ENCODE data around the gene MYO3B.

GRCh38 chr2:170359466-170359865 lies 181.5 kb downstream of the MYO3B start:
- TF ChIP-seq YY1 (IDR thresholded peaks at IDR 0.05; ENCODE audit: low read depth) (no peak), CEBPB (IDR thresholded peaks at IDR 0.05) (no peak), FOXM1 (IDR thresholded peaks at IDR 0.05; ENCODE audit: borderline replicate concordance, low read depth) (no peak), ZBTB7A (IDR thresholded peaks at IDR 0.05; ENCODE audit: low read depth) (no peak), RAD21 (IDR thresholded peaks at IDR 0.05; ENCODE audit: low read depth) (no peak), EP300 (IDR thresholded peaks at IDR 0.05; ENCODE audit: borderline replicate concordance) (no peak), USF1 (IDR thresholded peaks at IDR 0.05) (no peak), TAF1 (IDR thresholded peaks at IDR 0.05; ENCODE audit: low read depth) (no peak), MAX (IDR thresholded peaks at IDR 0.05) (no peak), TCF12 (IDR thresholded peaks at IDR 0.05; ENCODE audit: low read depth) (no peak), REST (IDR thresholded peaks at IDR 0.05; ENCODE audit: low read depth) (no peak), TEAD4 (IDR thresholded peaks at IDR 0.05) (no peak), EGR1 (IDR thresholded peaks at IDR 0.05) (no peak), CREB1 (IDR thresholded peaks at IDR 0.05; ENCODE audit: low read depth) (no peak)
